ENCODE results near the gene NINJ2.

GRCh38 chr12:573232-573631 is 90.0 kb downstream of the NINJ2 start:
- TF ChIP-seq CTCF (IDR thresholded peaks at IDR 0.05; ENCODE audit: low read depth, low read length) (no peak), EZH2phosphoT487 (IDR thresholded peaks at IDR 0.05; ENCODE audit: low read depth) (no peak)

Data from OCI-LY3 (cell line).